H1 (cell line): ENCODE measurements around the gene BOLA3.

Source experiments
- CBX8 ChIP-seq: fragments of 300-800, 300-1000 bp; sonication (generic); IDR thresholded peaks from 2 replicates; pipeline ENCODE4 v1.7.1; 2016; ENCODE audit warnings: low read depth, low read length, borderline replicate concordance
- CTBP2 ChIP-seq: IDR thresholded peaks from 2 replicates; pipeline ENCODE4 v1.7.0; 2011; ENCODE audit warnings: borderline replicate concordance, mild to moderate bottlenecking, moderate library complexity, mixed read lengths, low read length; ENCODE audit not compliant: insufficient read depth, insufficient read length
- EP300 ChIP-seq, 2 experiments: IDR thresholded peaks; 1 replicate in 1 of 2; 2 replicates in 1 of 2; pipeline ENCODE4 v1.6.1; 2011 to 2012; ENCODE audit warnings: low read depth in 2 of 2, low read length in 2 of 2, mild to moderate bottlenecking in 2 of 2, borderline replicate concordance in 1 of 2, inconsistent platforms in 1 of 2, moderate library complexity in 1 of 2
- EZH2 ChIP-seq: fragments of 200-600 bp; sonication (generic); IDR thresholded peaks from 2 replicates; pipeline ENCODE4 v1.7.1; 2012; ENCODE audit warnings: low read depth, mild to moderate bottlenecking, moderate library complexity, low read length, inconsistent platforms; ENCODE audit not compliant: severe bottlenecking
- NRF1 ChIP-seq: IDR thresholded peaks from 2 replicates; pipeline ENCODE4 v1.6.1; 2011; ENCODE audit warnings: mild to moderate bottlenecking, low read depth, low read length, improper control_type of control experiment
- POLR2A ChIP-seq, 2 experiments: IDR thresholded peaks; 1 replicate in 1 of 2; 2 replicates in 1 of 2; pipeline ENCODE4 v1.6.1; 2011; ENCODE audit warnings: low read depth in 2 of 2, low read length in 2 of 2, mild to moderate bottlenecking in 2 of 2; ENCODE audit errors: control extremely low read depth in 1 of 2
- RFX5 ChIP-seq: IDR thresholded peaks from 2 replicates; pipeline ENCODE4 v1.6.1; 2011; ENCODE audit warnings: low read depth, low read length, improper control_type of control experiment, borderline replicate concordance
- SAP30 ChIP-seq: fragments of 300-600 bp; sonication (generic); IDR thresholded peaks from 2 replicates; pipeline ENCODE4 v1.7.1; 2012; ENCODE audit warnings: low read length, moderate library complexity, mild to moderate bottlenecking, inconsistent platforms; ENCODE audit not compliant: insufficient read depth, insufficient replicate concordance
- TF ChIP-seq, protein P1 (sequence below), 3 experiments: IDR thresholded peaks; 1 replicate in 2 of 3; 2 replicates in 1 of 3; pipeline versions ENCODE4 v1.5.1 to v1.6.1; 2011; ENCODE audit warnings: low read length in 3 of 3, mild to moderate bottlenecking in 3 of 3, inconsistent platforms in 2 of 3, low read depth in 1 of 3, moderate library complexity in 1 of 3; ENCODE audit not compliant: insufficient read depth in 1 of 3; ENCODE audit errors: control extremely low read depth in 1 of 3

DNA sequence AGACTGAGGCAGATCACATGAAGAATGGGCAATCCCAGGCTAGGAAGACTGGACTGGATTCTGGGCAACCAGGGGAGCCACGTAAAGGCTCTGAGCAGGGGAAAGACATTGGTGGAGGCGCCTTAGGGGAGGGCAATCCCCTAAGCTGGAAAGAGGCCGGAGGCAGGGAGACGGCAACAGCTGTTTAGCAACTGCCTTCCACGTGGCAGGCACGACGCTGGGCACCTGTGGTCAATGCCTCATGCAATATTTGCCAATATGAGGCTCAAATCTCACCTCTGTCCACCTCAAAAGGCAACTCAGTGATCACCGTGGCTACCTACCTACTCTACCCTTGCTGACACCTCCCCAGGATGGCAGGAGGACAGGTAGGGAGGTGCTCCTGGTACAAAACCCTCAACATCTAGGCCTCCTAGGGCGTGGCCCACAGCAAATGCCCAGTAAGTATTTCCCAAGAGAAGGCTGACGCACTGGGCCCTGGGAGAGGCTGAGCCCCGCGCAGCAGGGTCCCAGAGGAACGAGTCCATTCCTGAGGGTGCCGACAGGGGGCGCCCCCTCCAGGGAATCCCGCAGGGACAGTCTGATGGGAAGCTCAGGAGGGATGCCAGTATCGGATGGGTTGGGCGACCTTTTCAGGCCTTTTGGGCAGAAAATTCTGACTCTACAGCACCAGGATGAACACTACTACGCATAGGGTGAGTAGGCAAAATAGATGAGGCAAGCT, 8.9 kb downstream of the BOLA3 start:
- no peak for TF ChIP-seq CTBP2
- TF ChIP-seq, protein P1, sequence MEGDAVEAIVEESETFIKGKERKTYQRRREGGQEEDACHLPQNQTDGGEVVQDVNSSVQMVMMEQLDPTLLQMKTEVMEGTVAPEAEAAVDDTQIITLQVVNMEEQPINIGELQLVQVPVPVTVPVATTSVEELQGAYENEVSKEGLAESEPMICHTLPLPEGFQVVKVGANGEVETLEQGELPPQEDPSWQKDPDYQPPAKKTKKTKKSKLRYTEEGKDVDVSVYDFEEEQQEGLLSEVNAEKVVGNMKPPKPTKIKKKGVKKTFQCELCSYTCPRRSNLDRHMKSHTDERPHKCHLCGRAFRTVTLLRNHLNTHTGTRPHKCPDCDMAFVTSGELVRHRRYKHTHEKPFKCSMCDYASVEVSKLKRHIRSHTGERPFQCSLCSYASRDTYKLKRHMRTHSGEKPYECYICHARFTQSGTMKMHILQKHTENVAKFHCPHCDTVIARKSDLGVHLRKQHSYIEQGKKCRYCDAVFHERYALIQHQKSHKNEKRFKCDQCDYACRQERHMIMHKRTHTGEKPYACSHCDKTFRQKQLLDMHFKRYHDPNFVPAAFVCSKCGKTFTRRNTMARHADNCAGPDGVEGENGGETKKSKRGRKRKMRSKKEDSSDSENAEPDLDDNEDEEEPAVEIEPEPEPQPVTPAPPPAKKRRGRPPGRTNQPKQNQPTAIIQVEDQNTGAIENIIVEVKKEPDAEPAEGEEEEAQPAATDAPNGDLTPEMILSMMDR (IDR thresholded peaks at IDR 0.05; ENCODE audit: control extremely low read depth in 1 of 3, insufficient read depth in 1 of 3, low read depth in 1 of 3, low read length in 3 of 3), result peak; percentile 68 to 73 (median 73)
- TF ChIP-seq EZH2, result no peak
- no peak for TF ChIP-seq POLR2A (IDR thresholded peaks at IDR 0.05; ENCODE audit: control extremely low read depth in 1 of 2, low read depth in 2 of 2, low read length in 2 of 2)
- TF ChIP-seq NRF1, result no peak
- TF ChIP-seq EP300 (IDR thresholded peaks at IDR 0.05; ENCODE audit: borderline replicate concordance in 1 of 2, low read depth in 2 of 2, low read length in 2 of 2), result no peak
- no peak for TF ChIP-seq RFX5
- TF ChIP-seq CBX8, result no peak
- TF ChIP-seq SAP30, result no peak
